ENCODE measurements around the gene CIAO2A. TPM values are rescaled to one million over a fixed set of nuclear protein-coding genes. Genes with fewer than 3 reads are reported as not detected.

The CIAO2A gene
- total RNA-seq, 1 experiment from 2014 or later = 38.7 TPM

GRCh38 chr15:64023220-64023619 is 70.4 kb downstream of the CIAO2A start:
- Mint-ChIP-seq H3K9me3 (ENCODE audit: unreplicated experiment) (peaks cover 11% of the 10 kb centered on the region), H3K27me3 (ENCODE audit: insufficient read depth, unreplicated experiment) (no peaks in the 10 kb centered on the region), H3K4me1 (ENCODE audit: insufficient read depth, unreplicated experiment) (peaks cover 19% of the 10 kb centered on the region), H3K4me3 (ENCODE audit: unreplicated experiment) (no peak overlapping the region), H3K36me3 (ENCODE audit: insufficient read depth, unreplicated experiment) (peaks cover 4% of the 10 kb centered on the region), H3K27ac (ENCODE audit: low read depth, unreplicated experiment) (no peak overlapping the region)
- DNase-seq (ENCODE audit: unreplicated experiment) = no peak
- ChIA-PET POLR2A (interaction anchor here (0.6 to 1.2 kb wide), 4 partner anchors 8 to 17 kb away, joined by 3 to 4 read pairs (median 4); no protein-coding TSS in a partner anchor), CTCF (interaction anchor here (0.6 to 1.4 kb wide), 4 partner anchors 23 to 958 kb away, joined by 3 to 6 read pairs (median 4); partner anchors contain the start of gene DAPK2)
- intact Hi-C loops (cut with micrococcal nuclease) = no loop called here
- no TSS peak for BruUV-seq (replicated peaks)
- TF ChIP-seq CTCF (IDR thresholded peaks at IDR 0.05; ENCODE audit: unreplicated experiment) = no peak

GRCh38 chr15:64022571-64022970 is 71.1 kb downstream of the CIAO2A start:
- peaks cover 4% of the 10 kb centered on the region for H3K36me3 Mint-ChIP-seq (ENCODE audit: insufficient read depth, unreplicated experiment)
- H3K27me3 Mint-ChIP-seq (ENCODE audit: insufficient read depth, unreplicated experiment) = no peaks in the 10 kb centered on the region
- peaks cover 19% of the 10 kb centered on the region for H3K4me1 Mint-ChIP-seq (ENCODE audit: insufficient read depth, unreplicated experiment)
- no TSS peak for BruUV-seq (replicated peaks)
- H3K9me3 Mint-ChIP-seq (ENCODE audit: unreplicated experiment) = peaks cover 11% of the 10 kb centered on the region
- intact Hi-C loops (cut with micrococcal nuclease) = no loop called here
- H3K4me3 Mint-ChIP-seq (ENCODE audit: unreplicated experiment) = no peak overlapping the region
- no peak for DNase-seq (ENCODE audit: unreplicated experiment)
- no peak for TF ChIP-seq CTCF (IDR thresholded peaks at IDR 0.05; ENCODE audit: unreplicated experiment)
- CTCF ChIA-PET = interaction anchor here (0.6 to 1.4 kb wide), 5 partner anchors 23 to 1180 kb away, joined by 3 to 6 read pairs (median 3); partner anchors contain the start of gene DAPK2
- H3K27ac Mint-ChIP-seq (ENCODE audit: low read depth, unreplicated experiment) = no peak overlapping the region
- POLR2A ChIA-PET = interaction anchor here (1.1 to 1.2 kb wide), 3 partner anchors 11 to 16 kb away, joined by 3 to 4 read pairs (median 4); no protein-coding TSS in a partner anchor

Other genes starting within 250 kb of the CIAO2A start
- 4.6 and 6.8 TPM in 2 replicates for gene DAPK2, start 47.4 kb downstream of the CIAO2A start, total RNA-seq (2022)
- 70.2 and 83.6 TPM in 2 replicates for gene SNX1, start 2.1 kb upstream of the CIAO2A start, total RNA-seq (2022)
- gene SNX22, start 57.9 kb upstream of the CIAO2A start, total RNA-seq (2022) = 0.16 and 0.25 TPM in 2 replicates
- gene PPIB, start 69.2 kb upstream of the CIAO2A start, total RNA-seq (2022) = 874 and 1,247 TPM in 2 replicates